ENCODE results near the gene MED17. TPM values are rescaled to one million over a fixed set of nuclear protein-coding genes. Genes with fewer than 3 reads are reported as not detected.
"Not testable (repeated sequence)": the region's sequence is repeated elsewhere in the genome, so short reads cannot be mapped to it uniquely, and the experiment has no call there.

MED17 gene
- total RNA-seq, 1 experiment from 2014 or later, result 28.9 TPM

DNA sequence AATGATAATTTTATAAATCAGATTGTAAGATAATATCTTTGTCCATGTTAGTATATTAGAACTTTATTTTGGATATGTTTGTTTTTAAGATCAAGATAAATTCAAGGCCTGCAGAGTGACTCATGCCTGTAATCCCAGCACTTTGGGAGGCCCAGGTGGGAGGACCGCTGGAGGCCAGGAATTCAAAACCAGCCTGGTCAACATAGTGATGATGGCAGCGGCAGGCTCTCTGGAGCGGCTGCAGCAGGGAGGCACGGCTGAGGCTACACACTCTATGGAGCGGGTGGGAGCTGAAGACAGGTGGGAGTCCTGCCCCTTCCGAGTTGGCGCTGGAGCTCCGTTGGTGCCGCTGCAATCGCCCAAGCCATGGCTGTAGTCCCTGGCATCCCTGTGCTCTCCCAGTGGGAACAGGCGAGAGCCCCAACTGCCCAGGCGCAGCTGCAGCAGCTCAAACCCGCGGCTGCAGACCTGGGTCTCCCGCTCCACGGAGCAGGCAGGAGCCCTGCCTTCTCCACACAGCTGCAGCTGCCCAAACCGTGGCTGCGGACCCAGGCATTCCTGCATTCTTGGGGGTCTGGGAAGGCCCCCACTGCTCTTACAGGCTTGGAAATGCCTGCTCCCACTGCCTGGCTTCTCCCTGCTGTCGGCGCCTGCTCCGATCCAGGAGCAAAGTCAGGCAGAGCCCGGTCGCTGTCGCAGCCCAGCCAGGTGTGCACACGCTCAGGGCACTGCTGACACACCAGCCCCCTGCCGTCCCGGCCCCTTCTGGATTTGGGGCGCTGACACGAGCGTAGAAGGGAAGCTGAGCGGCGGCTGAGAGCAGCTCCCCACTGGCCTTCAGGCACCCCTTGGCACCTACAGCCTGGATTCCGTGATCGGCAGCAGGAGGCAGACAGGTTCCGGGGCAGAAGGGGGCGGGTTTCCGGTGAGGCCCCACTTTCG is 25.9 kb upstream of the MED17 start:
- no peak for DNase-seq (ENCODE audit: low read depth)

DNA sequence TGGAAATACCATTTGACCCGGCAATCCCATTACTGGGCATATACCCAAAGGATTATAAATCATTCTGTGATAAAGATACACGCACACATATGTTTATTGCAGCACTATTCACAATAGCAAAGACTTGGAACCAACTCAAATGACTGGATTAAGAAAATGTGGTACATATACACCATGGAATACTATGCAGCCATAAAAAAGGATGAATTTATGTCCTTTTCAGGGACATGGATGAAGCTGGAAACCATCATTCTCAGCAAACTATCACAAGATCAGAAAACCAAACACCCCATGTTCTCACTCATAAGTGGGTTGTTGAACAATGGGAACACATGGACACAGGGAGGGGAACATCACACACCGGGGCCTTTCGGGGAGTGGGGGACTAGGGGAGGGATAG is 25.0 kb upstream of the MED17 start:
- DNase-seq (ENCODE audit: low read depth), result not testable (repeated sequence)

DNA sequence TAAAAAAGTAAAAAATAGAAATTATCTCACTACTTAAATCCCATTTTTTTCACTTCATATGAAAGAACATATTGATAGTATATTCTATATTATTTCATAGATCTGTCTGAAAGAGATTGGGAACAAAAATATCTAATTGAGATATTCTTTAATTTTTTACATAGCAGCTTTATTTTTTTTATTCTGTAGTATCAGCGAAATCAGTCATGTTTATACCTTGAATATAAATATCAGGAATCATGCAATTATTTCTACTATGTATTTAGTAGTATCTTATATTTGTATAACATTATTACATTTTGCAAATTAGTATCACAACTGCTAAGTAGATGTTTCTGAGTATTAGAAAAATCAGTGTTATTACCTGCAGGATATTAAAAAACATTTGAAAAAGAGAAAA is 22.2 kb upstream of the MED17 start:
- DNase-seq (ENCODE audit: low read depth), result no peak

DNA sequence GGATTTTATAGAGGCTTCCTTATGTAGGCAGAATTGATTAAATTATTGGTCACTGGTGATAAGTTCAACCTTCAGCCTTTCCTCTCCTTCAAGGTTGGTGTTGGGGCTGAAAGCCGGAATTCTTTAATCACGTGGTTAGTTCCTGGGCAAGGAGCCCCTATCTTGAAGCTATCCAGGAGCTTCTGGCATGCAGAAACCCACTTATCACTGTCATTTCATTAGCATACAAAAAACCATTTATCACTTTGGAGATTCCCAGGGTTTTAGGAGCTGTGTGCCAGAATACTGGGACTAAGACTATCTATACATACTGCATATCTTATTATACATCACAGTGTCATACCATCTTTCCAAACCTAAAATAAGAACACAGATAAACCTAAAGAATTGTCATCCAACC is 18.5 kb upstream of the MED17 start:
- DNase-seq (ENCODE audit: low read depth), result no peak

DNA sequence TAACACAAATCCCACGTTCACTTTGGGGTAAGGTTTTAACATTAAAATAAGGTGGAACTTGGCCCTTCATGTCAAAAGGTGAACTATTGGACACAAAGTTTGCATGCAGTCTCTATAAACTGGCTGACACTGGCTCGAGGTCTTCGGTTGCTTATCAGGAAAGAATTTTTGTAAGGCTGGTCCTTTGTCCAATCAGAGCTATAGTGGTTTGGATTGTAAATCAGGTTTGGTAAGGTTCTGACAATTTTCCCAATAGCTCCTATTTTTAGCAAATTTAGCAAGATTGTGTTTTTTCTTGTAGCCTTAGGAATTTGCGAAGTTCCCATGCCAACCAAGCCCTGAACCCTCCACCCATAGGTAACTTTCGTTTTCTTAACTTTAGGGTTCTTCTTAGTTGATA is 17.6 kb upstream of the MED17 start:
- no peak for DNase-seq (ENCODE audit: low read depth)

DNA sequence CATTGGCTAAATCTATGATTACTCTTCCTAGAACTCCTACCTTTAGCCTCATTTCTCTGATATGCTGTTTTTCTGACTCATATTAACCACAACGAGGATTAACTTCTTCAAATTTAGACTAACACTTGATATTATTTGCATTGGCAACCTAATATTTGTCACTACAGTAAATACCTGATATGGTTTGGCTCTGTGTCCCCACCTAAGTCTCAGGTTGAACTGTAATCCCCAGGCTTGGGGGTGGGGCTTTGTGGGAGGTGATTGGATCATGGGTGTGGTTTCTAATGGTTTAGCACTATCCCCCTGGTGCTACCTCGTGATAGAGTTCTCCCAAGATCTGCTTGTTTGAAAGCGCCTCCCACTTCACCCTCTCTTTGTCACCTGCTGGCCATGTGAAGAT is 17.1 kb upstream of the MED17 start:
- no peak for DNase-seq (ENCODE audit: low read depth)

DNA sequence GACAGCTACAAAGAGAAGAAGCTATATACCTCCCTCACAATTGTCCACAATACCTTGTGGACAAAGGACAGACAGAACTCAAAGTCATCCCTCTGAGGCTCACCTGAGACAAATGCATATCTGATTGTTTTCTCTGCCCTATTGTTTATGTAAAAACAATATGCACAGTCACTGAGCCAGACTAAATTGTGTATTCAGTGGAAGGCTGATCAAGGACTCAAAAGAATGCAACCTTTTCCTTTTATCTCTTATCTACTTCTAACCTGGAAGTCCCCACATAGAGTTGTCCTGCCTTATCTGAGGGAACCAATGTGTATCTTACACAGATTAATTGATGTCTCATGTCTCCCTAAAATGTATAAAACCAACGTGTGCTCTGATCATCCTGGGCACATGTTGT is 13.9 kb upstream of the MED17 start:
- no peak for DNase-seq (ENCODE audit: low read depth)

DNA sequence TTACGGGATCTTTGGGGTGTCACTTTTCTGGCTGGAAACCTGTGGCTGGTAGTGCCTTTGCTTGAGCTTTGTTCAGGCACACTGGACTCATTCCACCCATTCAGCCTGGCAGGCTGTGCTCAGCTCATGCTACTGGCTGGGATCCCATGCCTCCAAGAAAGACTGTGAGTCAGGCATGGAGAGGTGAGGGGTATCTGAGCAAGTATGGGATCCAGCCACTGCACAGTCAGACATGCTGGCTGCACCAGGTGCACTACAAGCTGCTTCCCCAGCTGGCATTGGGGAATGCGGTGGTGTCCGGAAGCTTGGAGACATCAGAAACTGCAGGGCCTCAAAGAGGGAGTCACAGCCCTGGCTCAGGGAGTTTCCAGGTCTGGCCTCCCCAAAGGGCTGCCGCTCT is 12.0 kb upstream of the MED17 start:
- DNase-seq (ENCODE audit: low read depth), result no peak

DNA sequence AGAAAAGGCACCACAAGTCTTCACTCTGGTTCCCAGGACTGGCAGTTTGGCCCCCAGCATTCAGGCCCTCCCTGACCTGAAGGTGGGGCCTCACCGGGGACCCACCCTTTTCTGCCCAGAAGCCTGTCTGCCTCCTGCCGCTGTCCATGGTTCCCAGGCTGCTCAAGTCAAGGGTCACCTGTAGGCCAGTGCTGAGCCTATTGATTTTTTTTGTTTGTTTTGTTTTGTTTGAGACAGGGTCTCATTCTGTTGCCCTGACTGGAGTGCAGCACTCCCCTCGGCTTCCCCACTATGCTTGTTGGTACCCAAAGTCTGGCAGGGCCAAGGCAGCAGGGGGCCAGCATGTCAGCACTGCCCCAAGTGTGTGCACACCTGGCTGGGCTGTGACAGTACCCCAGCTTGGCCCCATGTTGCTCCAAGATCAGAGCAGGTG is 11.0 kb upstream of the MED17 start:
- no peak for DNase-seq (ENCODE audit: low read depth)

DNA sequence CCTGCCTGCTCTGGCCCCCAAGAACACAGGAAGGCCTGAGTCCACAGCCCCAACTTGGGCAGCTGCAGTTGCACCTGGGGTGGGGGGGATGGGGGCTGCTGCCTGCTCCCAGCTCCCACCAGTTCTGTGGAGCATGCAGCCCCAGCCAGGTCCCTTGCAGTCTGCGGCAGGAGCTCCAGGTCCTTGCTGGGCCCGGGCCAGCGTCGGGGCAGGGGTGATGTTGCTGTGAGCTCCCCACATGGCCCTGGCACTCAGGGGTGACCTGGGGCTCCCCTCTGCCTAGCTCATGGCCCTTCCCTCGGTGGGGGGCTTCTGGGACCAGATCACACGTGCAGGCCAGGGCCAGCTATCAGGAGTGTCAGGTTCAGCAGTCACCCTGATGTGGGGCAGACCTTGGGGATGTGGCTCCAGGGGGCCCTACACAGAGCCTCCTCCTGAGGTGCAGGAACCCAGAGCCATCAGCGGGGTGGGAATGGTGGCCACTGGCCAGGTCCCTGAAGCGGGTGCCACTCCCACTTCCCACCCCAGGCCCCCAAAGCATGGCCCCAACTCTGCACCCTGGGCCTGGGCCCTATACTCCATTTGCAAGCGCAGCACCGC is 10.4 kb upstream of the MED17 start:
- DNase-seq (ENCODE audit: low read depth), result no peak

DNA sequence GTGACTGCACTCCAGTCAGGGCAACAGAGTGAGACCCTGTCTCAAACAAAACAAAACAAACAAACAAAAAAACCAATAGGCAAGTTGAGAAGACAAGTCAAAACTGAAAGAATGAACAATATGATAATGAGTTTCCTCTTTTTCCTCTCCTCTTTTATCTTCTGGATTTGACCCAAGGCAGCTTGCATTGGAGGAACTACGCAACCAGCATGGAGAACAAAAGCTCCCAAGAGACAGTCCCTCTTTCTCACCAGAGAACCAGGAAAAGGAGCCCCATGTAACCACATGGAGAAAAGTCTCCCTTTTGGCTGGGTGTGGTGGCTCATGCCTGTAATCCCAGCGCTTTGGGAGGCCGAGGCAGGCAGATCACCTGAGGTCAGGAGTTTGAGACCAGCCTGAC is 9.5 kb upstream of the MED17 start:
- DNase-seq (ENCODE audit: low read depth), result not testable (repeated sequence)

DNA sequence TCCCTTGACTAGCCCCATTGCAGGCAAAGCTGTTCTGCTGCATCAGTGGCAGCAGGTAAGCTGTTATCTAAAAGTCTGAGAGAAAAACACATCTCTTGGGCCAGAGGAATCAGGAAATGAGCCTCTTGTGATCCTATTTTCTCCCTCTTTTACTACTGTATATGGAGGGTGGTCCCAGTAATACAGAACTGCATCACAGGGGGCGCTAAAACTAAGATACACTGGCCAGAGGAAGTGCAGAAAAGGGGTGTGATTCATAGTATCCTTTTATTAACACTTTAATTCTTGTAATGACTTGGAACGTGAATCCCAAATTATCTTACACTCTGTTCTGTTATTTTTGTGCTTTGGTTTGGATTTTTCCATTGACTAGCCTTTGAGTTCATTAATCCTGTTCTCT is 8.8 kb upstream of the MED17 start:
- no peak for DNase-seq (ENCODE audit: low read depth)

DNA sequence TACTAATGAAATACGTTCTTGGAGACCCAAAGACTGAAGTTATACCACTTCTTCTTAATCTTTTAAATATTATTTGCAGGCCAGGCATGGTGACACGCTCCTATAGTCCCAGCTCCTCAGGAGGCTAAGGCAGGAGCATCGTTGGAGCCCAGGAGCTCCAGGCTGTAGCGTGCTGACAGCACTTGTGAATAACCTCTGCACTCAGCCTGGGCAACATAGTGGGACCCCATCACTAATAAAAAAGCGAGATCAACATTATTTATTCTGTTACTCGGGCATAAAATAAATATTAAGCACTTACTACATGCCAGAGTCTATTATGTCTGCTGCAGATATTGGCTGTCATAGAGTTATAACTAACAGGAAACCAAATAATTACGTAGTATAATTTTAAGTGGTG is 720 bp upstream of the MED17 start:
- no peak for DNase-seq (ENCODE audit: low read depth)

DNA sequence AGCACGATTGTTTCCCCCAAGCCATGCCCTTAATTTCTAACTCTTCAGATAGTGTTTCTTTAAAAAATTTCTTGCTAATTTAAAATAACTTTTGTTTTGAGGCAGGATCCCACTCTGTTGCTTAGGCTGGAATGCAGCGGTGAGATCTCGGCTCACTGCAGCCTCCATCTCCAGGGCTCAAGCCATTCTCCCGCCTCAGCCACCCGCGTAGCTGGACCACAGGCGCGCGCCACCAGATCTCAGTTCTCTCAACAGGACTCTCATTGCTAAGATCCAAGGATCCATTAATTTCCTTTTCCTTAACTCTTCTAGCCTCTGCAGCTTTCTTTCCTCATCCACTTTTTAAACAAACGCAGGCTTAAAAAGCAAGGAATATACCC is 327 bp upstream of the MED17 start:
- no peak for DNase-seq (ENCODE audit: low read depth)

DNA sequence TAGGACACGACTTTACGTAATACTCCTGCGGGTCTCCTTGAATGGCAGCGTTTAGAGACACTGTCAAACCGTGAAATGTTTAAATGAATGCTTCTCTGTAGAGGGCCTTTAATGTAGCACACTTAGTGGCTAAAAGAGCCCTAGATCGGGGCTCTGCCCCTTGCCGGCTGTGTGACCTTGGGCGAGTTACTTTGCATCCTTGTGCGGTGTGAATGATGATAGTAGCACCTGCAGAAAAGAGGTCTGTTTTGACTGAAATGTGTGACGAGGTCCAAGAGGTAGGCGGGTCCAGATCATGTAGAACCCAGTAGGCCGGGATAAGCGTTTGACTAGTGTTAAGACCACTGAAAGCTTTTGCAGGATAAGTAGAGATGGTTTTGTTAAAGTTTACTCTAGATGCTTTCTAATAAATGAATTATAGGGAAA is 866 bp downstream of the MED17 start:
- DNase-seq (ENCODE audit: low read depth), result no peak

DNA sequence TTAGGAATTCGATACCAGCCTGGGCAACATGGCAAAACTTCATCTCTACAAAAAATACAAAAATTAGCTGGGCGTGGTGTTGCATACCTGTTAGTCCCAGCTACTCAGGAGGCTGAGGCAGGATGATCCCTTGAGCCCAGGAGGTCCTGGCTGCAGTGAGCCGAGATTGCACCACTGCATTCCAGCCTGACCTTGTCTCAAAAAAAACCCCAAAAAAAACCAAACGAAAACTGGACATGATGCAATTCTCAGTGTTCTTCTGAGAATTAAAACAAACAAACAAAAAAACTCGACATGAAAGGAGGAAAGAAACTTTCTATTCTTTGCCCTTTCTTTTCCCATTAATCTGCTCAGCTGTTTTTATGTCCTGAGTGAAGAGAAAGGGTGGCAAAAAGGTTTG is 7.4 kb downstream of the MED17 start:
- no peak for DNase-seq (ENCODE audit: low read depth)

DNA sequence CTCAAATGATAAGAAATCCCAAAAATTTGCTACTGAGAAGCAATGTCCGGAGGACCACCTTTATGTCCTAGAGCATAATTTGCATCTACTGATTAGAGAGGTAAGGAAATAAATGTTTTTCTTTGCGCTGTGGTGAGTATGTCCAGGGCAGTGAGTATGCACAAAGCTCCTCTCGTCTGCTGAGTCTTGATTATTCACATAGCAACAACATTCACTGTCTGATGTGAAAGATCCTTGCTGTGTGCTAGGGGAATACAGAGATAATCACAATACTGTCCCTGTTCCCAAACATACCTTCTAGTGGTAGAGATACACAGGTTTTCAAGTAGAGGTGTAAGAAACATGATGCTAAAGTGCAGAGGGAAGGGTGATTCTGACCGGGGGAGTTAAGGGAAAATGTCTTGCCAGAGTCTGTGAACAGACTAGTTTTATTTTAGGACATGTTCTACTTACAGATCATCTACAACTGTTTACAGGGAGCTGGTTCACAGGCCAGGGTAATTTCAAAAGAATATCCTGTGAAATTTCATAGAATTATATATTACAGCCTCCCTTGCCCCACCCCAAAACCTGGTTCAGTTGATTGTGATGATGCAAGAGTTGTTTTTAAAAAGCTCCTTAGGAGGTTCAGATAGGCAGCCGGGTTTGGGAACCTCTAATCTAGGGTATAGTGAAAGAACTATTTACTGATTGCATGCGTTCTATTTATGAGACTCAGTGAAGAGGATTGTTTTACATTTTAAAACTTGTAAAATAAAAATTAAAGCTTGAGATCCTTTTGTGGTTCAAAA is 12.6 kb downstream of the MED17 start:
- DNase-seq (ENCODE audit: low read depth), result no peak

DNA sequence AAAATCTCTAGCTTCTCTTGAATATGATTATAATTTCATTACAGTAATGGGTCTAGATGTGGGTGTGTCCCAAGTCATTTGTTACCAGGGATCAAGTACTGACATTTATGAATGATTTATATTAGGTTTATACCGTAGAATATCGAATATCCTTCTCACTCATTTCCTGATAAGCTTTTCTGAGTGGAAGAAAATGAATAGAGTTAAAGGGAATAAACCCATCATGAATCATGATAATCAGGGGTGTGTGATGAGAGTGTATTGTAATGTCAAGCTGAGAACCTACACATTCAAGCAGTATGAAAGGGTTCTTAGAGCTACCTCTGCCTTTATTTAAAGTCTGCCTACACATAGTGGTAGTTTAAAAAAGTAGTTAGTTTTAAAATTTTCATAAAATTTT is 17.3 kb downstream of the MED17 start:
- DNase-seq (ENCODE audit: low read depth), result no peak

DNA sequence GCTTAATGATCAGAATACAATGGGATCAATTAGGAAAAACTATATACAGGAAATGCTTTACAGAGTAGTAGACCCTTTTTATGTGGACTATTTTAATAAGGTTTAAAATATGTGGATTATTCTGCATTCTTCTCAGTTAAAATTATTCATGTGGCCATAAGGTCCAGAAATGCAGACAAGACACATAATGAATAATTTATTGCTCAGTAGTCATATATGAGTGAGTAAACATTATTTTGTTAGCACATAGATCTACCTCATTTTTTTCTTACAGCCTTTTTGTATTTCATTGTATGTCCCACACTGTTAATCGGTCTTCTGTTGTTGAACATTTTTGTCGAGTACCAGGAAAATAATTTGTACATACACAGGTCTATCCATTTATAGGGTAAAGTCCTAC is 20.8 kb downstream of the MED17 start:
- no peak for DNase-seq (ENCODE audit: low read depth)

DNA sequence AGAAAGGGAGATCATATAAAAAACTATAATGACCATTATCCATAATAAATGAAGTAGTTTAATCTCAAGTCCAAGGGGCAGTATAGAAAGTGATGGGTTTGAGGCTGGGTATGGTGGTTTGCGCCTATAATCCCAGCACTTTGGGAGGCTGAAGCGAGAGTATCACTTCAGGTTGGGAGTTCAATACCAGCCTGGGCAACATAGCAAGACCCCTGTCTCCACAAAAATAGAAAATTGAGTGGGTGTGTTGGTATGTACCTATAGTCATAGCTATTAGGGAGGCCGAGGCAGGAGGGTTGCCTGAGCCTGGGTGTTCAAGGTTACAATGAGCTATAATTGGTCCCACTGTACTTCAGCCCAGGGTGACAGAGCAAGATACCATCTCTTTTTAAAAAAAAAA is 23.9 kb downstream of the MED17 start:
- no peak for DNase-seq (ENCODE audit: low read depth)

DNA sequence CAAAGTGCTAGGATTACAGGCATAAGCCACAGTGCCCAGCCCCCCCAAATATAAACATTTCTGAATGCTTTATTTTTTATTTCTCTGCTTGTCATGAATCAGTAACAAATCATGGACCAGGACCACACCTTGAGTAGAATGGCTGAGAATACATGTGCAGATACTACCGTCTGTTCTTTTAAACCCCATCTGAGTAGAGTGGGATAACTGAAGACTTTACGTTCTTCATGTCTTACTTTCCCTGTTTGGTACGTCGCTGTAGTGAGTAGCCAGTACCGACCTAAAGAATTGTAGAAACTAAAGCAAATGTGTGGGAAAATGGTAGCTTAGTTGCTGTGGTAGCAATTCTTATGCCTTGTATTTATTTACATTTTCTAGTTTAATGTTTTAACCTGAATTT is 29.9 kb downstream of the MED17 start:
- no peak for DNase-seq (ENCODE audit: low read depth)

DNA sequence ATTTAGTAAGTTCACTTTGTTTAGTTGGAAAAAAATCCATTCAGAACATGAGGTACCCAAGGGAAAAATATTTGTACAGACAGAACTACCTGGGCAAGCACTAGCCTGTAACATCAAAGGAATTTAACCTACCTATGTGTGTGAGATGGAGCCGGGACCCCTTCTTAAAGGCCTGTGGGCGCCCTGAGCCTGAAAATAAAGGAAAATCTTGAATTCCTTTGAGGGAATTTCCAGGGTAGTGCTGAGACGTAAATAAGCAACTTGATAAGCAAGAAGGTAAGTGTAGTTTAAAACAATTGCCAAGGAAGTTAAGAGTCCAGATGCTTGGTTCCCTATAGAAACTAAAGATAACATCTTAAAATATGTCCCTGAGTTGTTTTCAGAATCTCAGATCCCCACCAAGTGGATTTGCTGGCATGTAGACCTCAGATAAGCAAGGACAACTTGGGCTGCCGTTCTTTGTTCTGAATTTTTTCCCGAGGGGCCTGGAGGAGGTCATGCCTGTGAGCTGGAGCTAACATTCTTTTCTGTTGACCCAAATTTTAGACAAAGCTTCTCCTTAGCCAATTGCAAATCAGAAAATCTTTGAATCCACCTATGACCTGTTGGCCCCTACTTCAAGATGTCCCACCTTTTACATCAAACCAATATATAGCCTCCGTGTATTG is 31.0 kb downstream of the MED17 start:
- no peak for DNase-seq (ENCODE audit: low read depth)
